WTC11 (cell line): Measurements from ENCODE around the gene BTBD9. TPM values are rescaled to one million over a fixed set of nuclear protein-coding genes. Genes with fewer than 3 reads are reported as not detected.

Experiments used
- ATAC-seq: fragments of 200-7000 bp; cut with Tn5 transposase; 2 replicates; pipeline ENCODE4 v1.10.0; 2021; ENCODE audit warnings: mild to moderate bottlenecking, moderate library complexity
- CTCF ChIA-PET: fragments of 300-600 bp; sonication (Branson Sonifier 250); formaldehyde crosslinking; loops from one replicate; lab custom pipeline; 2021; ENCODE audit warnings: antibody characterized with exemption; lab: Charles Lee
- POLR2A ChIA-PET: fragments of 350-600 bp; sonication (Branson Sonifier 250); formaldehyde crosslinking; loops from one replicate; lab custom pipeline; 2021; ENCODE audit warnings: antibody characterized with exemption; lab: Charles Lee
- DNase-seq: peaks from one replicate; pipeline ENCODE4 v3.0.0; 2021; ENCODE audit warnings: low spot score
- H3K27ac Mint-ChIP-seq: 2 replicates; pipeline ENCODE4 v1.8.0; 2021; ENCODE audit warnings: mixed read lengths
- H3K27me3 Mint-ChIP-seq: 2 replicates; pipeline ENCODE4 v1.8.0; 2021; ENCODE audit warnings: low read depth, mild to moderate bottlenecking, moderate library complexity, mixed read lengths
- H3K36me3 Mint-ChIP-seq: 2 replicates; pipeline ENCODE4 v1.8.0; 2021; ENCODE audit warnings: mixed read lengths
- H3K4me1 Mint-ChIP-seq: 2 replicates; pipeline ENCODE4 v1.8.0; 2022; ENCODE audit warnings: mixed read lengths
- H3K4me3 Mint-ChIP-seq: 2 replicates; pipeline ENCODE4 v1.8.0; 2021; ENCODE audit warnings: mild to moderate bottlenecking, moderate library complexity, mixed read lengths
- H3K9me3 Mint-ChIP-seq: 2 replicates; pipeline ENCODE4 v1.8.0; 2021; ENCODE audit warnings: mixed read lengths
- ATF1 ChIP-seq: sonication (generic); formaldehyde crosslinking; IDR thresholded peaks from 2 replicates; pipeline ENCODE4 v1.8.1; 2023; ENCODE audit warnings: mild to moderate bottlenecking, moderate library complexity, missing genetic modification reagents
- FOXK1 ChIP-seq: sonication (generic); formaldehyde crosslinking; IDR thresholded peaks from 2 replicates; pipeline ENCODE4 v1.8.0; 2022; ENCODE audit warnings: mild to moderate bottlenecking, moderate library complexity, missing genetic modification reagents
- JAZF1 ChIP-seq: fragments of 250-450 bp; sonication (Bioruptor Pico); IDR thresholded peaks from 2 replicates; pipeline ENCODE4 v1.9.0; 2021; ENCODE audit warnings: moderate library complexity, mild to moderate bottlenecking, inconsistent platforms
- OVOL2 ChIP-seq: fragments of 250-450 bp; sonication (Bioruptor Pico); IDR thresholded peaks from 2 replicates; pipeline ENCODE4 v1.9.0; 2021; ENCODE audit warnings: mild to moderate bottlenecking, borderline replicate concordance
- TEAD1 ChIP-seq: sonication (generic); formaldehyde crosslinking; IDR thresholded peaks from 2 replicates; pipeline ENCODE4 v1.8.0; 2022; ENCODE audit warnings: mild to moderate bottlenecking, missing genetic modification reagents
- TEAD4 ChIP-seq: sonication (generic); formaldehyde crosslinking; IDR thresholded peaks from 2 replicates; pipeline ENCODE4 v1.8.0; 2022; ENCODE audit warnings: mild to moderate bottlenecking, missing genetic modification reagents
- ZBTB21 ChIP-seq: sonication (generic); formaldehyde crosslinking; IDR thresholded peaks from 2 replicates; pipeline ENCODE4 v1.8.1; 2023; ENCODE audit warnings: mild to moderate bottlenecking, missing genetic modification reagents, borderline replicate concordance
- total RNA-seq: library from RNA; stranded (reverse); gene quantifications from 3 replicates; pipeline ENCODE4 v1.2.3, GENCODE V29; 2021
- TF ChIP-seq, protein P1 (sequence below): sonication (generic); formaldehyde crosslinking; IDR thresholded peaks from 2 replicates; pipeline ENCODE4 v1.8.1; 2023; ENCODE audit warnings: mild to moderate bottlenecking, missing genetic modification reagents, borderline replicate concordance
- TF ChIP-seq, protein P2 (sequence below): sonication (generic); formaldehyde crosslinking; IDR thresholded peaks from 2 replicates; pipeline ENCODE4 v1.8.1; 2023; ENCODE audit warnings: mild to moderate bottlenecking, missing genetic modification reagents, moderate library complexity
- TF ChIP-seq, protein P3 (sequence below): sonication (generic); formaldehyde crosslinking; IDR thresholded peaks from 2 replicates; pipeline ENCODE4 v1.8.0; 2022; ENCODE audit warnings: missing genetic modification reagents
- TF ChIP-seq, protein P4 (sequence below): sonication (generic); formaldehyde crosslinking; IDR thresholded peaks from 2 replicates; pipeline ENCODE4 v1.8.1; 2023; ENCODE audit warnings: mild to moderate bottlenecking, missing genetic modification reagents
- TF ChIP-seq, protein P5 (sequence below): sonication (generic); formaldehyde crosslinking; IDR thresholded peaks from 2 replicates; pipeline ENCODE4 v1.8.1; 2022; ENCODE audit warnings: missing genetic modification reagents, borderline replicate concordance
- TF ChIP-seq, protein P6 (sequence below): sonication (generic); formaldehyde crosslinking; IDR thresholded peaks from 2 replicates; pipeline ENCODE4 v1.8.1; 2022; ENCODE audit warnings: low read depth, missing genetic modification reagents, borderline replicate concordance
- TF ChIP-seq, protein P7 (sequence below): sonication (generic); formaldehyde crosslinking; IDR thresholded peaks from 2 replicates; pipeline ENCODE4 v1.8.1; 2022; ENCODE audit warnings: low read depth, mild to moderate bottlenecking, moderate library complexity, missing genetic modification reagents, borderline replicate concordance
- TF ChIP-seq, protein P8 (sequence below): sonication (generic); formaldehyde crosslinking; IDR thresholded peaks from 2 replicates; pipeline ENCODE4 v1.8.0; 2022; ENCODE audit warnings: mild to moderate bottlenecking, missing genetic modification reagents
- TF ChIP-seq, protein P9 (sequence below): sonication (generic); formaldehyde crosslinking; IDR thresholded peaks from 2 replicates; pipeline ENCODE4 v1.8.0; 2023; ENCODE audit warnings: missing genetic modification reagents

Gene BTBD9
- total RNA-seq, 1 experiment from 2014 or later, result 4.2 TPM

DNA sequence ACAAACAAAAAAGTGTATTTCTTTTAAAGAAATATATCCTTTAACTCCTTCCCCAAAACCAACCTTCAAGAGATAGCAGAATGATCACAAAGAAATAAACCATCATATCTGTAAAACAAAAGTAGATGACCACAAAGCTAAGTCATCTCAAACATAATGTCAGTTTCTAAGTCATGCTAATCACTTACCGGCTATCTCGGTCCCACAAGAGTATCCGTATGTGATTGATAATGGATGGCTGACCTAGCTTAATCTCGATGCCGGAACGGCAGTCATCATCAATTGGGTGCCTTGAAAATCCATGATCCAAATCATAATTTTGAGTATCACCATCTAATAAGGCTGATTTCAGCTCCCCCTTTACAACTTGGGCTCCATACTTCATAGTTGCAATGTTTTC, 59.7 kb downstream of the BTBD9 start:
- Mint-ChIP-seq H3K36me3 (no peaks in the 10 kb centered on the region), H3K27ac (no peak overlapping the region), H3K27me3 (no peaks in the 10 kb centered on the region), H3K4me1 (no peaks in the 10 kb centered on the region), H3K9me3 (no peaks in the 10 kb centered on the region), H3K4me3 (no peak overlapping the region)
- CTCF ChIA-PET, result no interaction called here
- DNase-seq, result no peak
- ATAC-seq, result no peak
- POLR2A ChIA-PET, result no interaction called here
- no peak for TF ChIP-seq OVOL2 (CRISPR knock-in tag)
- no peak for TF ChIP-seq TEAD1 (CRISPR knock-in tag)
- no peak for TF ChIP-seq JAZF1
- TF ChIP-seq TEAD4 (CRISPR knock-in tag), result no peak
- TF ChIP-seq, protein P1, sequence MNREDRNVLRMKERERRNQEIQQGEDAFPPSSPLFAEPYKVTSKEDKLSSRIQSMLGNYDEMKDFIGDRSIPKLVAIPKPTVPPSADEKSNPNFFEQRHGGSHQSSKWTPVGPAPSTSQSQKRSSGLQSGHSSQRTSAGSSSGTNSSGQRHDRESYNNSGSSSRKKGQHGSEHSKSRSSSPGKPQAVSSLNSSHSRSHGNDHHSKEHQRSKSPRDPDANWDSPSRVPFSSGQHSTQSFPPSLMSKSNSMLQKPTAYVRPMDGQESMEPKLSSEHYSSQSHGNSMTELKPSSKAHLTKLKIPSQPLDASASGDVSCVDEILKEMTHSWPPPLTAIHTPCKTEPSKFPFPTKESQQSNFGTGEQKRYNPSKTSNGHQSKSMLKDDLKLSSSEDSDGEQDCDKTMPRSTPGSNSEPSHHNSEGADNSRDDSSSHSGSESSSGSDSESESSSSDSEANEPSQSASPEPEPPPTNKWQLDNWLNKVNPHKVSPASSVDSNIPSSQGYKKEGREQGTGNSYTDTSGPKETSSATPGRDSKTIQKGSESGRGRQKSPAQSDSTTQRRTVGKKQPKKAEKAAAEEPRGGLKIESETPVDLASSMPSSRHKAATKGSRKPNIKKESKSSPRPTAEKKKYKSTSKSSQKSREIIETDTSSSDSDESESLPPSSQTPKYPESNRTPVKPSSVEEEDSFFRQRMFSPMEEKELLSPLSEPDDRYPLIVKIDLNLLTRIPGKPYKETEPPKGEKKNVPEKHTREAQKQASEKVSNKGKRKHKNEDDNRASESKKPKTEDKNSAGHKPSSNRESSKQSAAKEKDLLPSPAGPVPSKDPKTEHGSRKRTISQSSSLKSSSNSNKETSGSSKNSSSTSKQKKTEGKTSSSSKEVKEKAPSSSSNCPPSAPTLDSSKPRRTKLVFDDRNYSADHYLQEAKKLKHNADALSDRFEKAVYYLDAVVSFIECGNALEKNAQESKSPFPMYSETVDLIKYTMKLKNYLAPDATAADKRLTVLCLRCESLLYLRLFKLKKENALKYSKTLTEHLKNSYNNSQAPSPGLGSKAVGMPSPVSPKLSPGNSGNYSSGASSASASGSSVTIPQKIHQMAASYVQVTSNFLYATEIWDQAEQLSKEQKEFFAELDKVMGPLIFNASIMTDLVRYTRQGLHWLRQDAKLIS (CRISPR knock-in tag), result no peak
- TF ChIP-seq, protein P2, sequence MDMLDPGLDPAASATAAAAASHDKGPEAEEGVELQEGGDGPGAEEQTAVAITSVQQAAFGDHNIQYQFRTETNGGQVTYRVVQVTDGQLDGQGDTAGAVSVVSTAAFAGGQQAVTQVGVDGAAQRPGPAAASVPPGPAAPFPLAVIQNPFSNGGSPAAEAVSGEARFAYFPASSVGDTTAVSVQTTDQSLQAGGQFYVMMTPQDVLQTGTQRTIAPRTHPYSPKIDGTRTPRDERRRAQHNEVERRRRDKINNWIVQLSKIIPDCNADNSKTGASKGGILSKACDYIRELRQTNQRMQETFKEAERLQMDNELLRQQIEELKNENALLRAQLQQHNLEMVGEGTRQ (CRISPR knock-in tag), result no peak
- TF ChIP-seq ZBTB21 (CRISPR knock-in tag), result no peak
- TF ChIP-seq, protein P3, sequence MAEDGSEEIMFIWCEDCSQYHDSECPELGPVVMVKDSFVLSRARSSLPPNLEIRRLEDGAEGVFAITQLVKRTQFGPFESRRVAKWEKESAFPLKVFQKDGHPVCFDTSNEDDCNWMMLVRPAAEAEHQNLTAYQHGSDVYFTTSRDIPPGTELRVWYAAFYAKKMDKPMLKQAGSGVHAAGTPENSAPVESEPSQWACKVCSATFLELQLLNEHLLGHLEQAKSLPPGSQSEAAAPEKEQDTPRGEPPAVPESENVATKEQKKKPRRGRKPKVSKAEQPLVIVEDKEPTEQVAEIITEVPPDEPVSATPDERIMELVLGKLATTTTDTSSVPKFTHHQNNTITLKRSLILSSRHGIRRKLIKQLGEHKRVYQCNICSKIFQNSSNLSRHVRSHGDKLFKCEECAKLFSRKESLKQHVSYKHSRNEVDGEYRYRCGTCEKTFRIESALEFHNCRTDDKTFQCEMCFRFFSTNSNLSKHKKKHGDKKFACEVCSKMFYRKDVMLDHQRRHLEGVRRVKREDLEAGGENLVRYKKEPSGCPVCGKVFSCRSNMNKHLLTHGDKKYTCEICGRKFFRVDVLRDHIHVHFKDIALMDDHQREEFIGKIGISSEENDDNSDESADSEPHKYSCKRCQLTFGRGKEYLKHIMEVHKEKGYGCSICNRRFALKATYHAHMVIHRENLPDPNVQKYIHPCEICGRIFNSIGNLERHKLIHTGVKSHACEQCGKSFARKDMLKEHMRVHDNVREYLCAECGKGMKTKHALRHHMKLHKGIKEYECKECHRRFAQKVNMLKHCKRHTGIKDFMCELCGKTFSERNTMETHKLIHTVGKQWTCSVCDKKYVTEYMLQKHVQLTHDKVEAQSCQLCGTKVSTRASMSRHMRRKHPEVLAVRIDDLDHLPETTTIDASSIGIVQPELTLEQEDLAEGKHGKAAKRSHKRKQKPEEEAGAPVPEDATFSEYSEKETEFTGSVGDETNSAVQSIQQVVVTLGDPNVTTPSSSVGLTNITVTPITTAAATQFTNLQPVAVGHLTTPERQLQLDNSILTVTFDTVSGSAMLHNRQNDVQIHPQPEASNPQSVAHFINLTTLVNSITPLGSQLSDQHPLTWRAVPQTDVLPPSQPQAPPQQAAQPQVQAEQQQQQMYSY (CRISPR knock-in tag), result no peak
- TF ChIP-seq, protein P4, sequence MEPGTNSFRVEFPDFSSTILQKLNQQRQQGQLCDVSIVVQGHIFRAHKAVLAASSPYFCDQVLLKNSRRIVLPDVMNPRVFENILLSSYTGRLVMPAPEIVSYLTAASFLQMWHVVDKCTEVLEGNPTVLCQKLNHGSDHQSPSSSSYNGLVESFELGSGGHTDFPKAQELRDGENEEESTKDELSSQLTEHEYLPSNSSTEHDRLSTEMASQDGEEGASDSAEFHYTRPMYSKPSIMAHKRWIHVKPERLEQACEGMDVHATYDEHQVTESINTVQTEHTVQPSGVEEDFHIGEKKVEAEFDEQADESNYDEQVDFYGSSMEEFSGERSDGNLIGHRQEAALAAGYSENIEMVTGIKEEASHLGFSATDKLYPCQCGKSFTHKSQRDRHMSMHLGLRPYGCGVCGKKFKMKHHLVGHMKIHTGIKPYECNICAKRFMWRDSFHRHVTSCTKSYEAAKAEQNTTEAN, result no peak
- TF ChIP-seq, protein P5, sequence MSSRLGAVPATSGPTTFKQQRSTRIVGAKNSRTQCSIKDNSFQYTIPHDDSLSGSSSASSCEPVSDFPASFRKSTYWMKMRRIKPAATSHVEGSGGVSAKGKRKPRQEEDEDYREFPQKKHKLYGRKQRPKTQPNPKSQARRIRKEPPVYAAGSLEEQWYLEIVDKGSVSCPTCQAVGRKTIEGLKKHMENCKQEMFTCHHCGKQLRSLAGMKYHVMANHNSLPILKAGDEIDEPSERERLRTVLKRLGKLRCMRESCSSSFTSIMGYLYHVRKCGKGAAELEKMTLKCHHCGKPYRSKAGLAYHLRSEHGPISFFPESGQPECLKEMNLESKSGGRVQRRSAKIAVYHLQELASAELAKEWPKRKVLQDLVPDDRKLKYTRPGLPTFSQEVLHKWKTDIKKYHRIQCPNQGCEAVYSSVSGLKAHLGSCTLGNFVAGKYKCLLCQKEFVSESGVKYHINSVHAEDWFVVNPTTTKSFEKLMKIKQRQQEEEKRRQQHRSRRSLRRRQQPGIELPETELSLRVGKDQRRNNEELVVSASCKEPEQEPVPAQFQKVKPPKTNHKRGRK (CRISPR knock-in tag), result no peak
- TF ChIP-seq, protein P6, sequence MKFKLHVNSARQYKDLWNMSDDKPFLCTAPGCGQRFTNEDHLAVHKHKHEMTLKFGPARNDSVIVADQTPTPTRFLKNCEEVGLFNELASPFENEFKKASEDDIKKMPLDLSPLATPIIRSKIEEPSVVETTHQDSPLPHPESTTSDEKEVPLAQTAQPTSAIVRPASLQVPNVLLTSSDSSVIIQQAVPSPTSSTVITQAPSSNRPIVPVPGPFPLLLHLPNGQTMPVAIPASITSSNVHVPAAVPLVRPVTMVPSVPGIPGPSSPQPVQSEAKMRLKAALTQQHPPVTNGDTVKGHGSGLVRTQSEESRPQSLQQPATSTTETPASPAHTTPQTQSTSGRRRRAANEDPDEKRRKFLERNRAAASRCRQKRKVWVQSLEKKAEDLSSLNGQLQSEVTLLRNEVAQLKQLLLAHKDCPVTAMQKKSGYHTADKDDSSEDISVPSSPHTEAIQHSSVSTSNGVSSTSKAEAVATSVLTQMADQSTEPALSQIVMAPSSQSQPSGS (CRISPR knock-in tag), result no peak
- no peak for TF ChIP-seq FOXK1 (CRISPR knock-in tag)
- TF ChIP-seq, protein P7, sequence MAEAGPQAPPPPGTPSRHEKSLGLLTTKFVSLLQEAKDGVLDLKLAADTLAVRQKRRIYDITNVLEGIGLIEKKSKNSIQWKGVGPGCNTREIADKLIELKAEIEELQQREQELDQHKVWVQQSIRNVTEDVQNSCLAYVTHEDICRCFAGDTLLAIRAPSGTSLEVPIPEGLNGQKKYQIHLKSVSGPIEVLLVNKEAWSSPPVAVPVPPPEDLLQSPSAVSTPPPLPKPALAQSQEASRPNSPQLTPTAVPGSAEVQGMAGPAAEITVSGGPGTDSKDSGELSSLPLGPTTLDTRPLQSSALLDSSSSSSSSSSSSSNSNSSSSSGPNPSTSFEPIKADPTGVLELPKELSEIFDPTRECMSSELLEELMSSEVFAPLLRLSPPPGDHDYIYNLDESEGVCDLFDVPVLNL, result no peak
- TF ChIP-seq, protein P8, sequence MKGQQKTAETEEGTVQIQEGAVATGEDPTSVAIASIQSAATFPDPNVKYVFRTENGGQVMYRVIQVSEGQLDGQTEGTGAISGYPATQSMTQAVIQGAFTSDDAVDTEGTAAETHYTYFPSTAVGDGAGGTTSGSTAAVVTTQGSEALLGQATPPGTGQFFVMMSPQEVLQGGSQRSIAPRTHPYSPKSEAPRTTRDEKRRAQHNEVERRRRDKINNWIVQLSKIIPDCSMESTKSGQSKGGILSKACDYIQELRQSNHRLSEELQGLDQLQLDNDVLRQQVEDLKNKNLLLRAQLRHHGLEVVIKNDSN, result no peak
- TF ChIP-seq ATF1, result no peak
- TF ChIP-seq, protein P9, sequence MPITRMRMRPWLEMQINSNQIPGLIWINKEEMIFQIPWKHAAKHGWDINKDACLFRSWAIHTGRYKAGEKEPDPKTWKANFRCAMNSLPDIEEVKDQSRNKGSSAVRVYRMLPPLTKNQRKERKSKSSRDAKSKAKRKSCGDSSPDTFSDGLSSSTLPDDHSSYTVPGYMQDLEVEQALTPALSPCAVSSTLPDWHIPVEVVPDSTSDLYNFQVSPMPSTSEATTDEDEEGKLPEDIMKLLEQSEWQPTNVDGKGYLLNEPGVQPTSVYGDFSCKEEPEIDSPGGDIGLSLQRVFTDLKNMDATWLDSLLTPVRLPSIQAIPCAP, result no peak
- TF ChIP-seq, all 79 proteins: peak for 0
